Naive thymus-derived CD8-positive, alpha-beta T cell (primary cell): ENCODE results near the gene RNF17. TPM values are rescaled to one million over a fixed set of nuclear protein-coding genes. Genes with fewer than 3 reads are reported as not detected.
"Not testable (repeated sequence)": the region's sequence is repeated elsewhere in the genome, so short reads cannot be mapped to it uniquely, and the experiment has no call there.

Experiments
- ATAC-seq, 2 donors: fragments of 150-1000 bp; cut with Tn5 transposase in 1 of 2; sonication (Bioruptor Pico), chemical (Tn5 transposase) in 1 of 2; 1 replicate in 1 of 2; 2 replicates in 1 of 2; pipeline ENCODE4 v1.10.0; 2021; ENCODE audit warnings: mild to moderate bottlenecking in 2 of 2, moderate library complexity in 2 of 2
- POLR2A ChIA-PET: fragments of 350-600 bp; sonication (Branson Sonifier 250); formaldehyde crosslinking; loops from one replicate; lab custom pipeline; 2021; ENCODE audit warnings: antibody characterized with exemption; lab: Charles Lee
- DNase-seq, 10 donors: peaks; one replicate each; pipeline versions ENCODE4 v3.0.0 to v3.0.0-alpha.2; 2020 to 2022
- H3K27ac Mint-ChIP-seq, 10 donors: one replicate each; pipeline ENCODE4 v1.8.0; 2020 to 2022; ENCODE audit warnings: mild to moderate bottlenecking in 10 of 10, mixed read lengths in 10 of 10, moderate library complexity in 4 of 10, inconsistent platforms in 1 of 10
- H3K27me3 Mint-ChIP-seq, 5 donors: one replicate each; pipeline ENCODE4 v1.8.0; 2021 to 2022; ENCODE audit warnings: mixed read lengths in 5 of 5
- H3K36me3 Mint-ChIP-seq, 3 donors: one replicate each; pipeline ENCODE4 v1.8.0; 2020 to 2022; ENCODE audit warnings: mixed read lengths in 3 of 3, mild to moderate bottlenecking in 2 of 3, inconsistent platforms in 1 of 3
- H3K4me1 Mint-ChIP-seq, 4 donors: one replicate each; pipeline ENCODE4 v1.8.0; 2021 to 2022; ENCODE audit warnings: mixed read lengths in 4 of 4
- H3K4me3 Mint-ChIP-seq, 10 donors: one replicate each; pipeline ENCODE4 v1.8.0; 2020 to 2022; ENCODE audit warnings: mild to moderate bottlenecking in 10 of 10, mixed read lengths in 10 of 10, moderate library complexity in 6 of 10, inconsistent platforms in 1 of 10
- H3K9me3 Mint-ChIP-seq, 9 donors: one replicate each; pipeline ENCODE4 v1.8.0; 2020 to 2022; ENCODE audit warnings: mixed read lengths in 9 of 9, mild to moderate bottlenecking in 3 of 9, inconsistent platforms in 1 of 9, moderate library complexity in 1 of 9
- polyA plus RNA-seq, 3 donors: library from polyadenylated mRNA; unstranded; fragments of 300-500 nt; fragmentation: Illumina TruSeq; gene quantifications; one replicate each; pipeline ENCODE4 v1.2.3, GENCODE V29; 2021
- total RNA-seq, 8 experiments: library from RNA in 2 of 8; stranded (reverse) in 2 of 8; gene quantifications; one replicate each; pipeline ENCODE4 v1.2.3 and lab custom pipeline; 2021 to 2026

The RNF17 gene
- total and polyA plus RNA-seq, 5 experiments from 2014 or later = 0.64 TPM; not detected in 4

DNA sequence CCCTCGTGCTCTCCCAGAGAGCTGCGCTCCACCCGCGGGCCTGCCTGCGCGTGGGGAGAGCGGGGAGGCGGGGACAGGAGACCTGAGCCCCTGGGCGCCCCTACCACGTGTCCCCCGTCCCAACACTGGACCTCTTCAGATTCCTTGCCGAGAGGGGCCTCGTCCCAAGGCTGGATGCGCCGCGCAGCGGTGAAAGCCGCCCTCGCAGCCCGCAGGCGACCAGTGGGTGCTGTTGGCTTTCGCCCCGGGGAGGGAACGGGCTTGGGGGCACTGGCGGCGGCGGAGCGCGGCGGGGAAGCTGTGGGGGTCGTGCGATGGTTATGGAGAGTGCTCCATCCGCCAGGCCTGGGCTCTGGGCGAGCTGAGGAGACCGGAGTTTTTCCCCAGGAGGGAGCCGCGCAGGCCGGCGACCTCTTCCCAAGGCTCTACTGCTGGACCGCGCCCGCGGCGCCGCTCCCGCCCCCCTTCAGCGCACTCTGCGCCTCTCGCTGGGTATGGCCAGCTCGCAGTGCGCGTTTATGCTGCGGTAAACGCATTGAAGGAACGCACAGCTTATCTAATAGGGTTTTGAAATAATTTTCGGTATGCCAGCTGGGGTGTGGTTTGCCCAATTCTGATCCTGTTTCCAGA lies 17.2 kb upstream of the RNF17 start:
- no peaks in the 10 kb centered on the region for H3K36me3 Mint-ChIP-seq
- POLR2A ChIA-PET = no interaction called here
- H3K9me3 Mint-ChIP-seq = no peaks in the 10 kb centered on the region
- ATAC-seq (no peak), DNase-seq (no peak)
- peak overlapping the region in 9 of 10 donors; percentile 12 to 71 (median 59) for H3K4me3 Mint-ChIP-seq
- peaks cover 16 to 59% (median 35%) of the 10 kb centered on the region in 5 donors for H3K27me3 Mint-ChIP-seq
- peaks cover 6 to 19% (median 13%) of the 10 kb centered on the region in 4 donors for H3K4me1 Mint-ChIP-seq
- H3K27ac Mint-ChIP-seq = no peak overlapping the region

DNA sequence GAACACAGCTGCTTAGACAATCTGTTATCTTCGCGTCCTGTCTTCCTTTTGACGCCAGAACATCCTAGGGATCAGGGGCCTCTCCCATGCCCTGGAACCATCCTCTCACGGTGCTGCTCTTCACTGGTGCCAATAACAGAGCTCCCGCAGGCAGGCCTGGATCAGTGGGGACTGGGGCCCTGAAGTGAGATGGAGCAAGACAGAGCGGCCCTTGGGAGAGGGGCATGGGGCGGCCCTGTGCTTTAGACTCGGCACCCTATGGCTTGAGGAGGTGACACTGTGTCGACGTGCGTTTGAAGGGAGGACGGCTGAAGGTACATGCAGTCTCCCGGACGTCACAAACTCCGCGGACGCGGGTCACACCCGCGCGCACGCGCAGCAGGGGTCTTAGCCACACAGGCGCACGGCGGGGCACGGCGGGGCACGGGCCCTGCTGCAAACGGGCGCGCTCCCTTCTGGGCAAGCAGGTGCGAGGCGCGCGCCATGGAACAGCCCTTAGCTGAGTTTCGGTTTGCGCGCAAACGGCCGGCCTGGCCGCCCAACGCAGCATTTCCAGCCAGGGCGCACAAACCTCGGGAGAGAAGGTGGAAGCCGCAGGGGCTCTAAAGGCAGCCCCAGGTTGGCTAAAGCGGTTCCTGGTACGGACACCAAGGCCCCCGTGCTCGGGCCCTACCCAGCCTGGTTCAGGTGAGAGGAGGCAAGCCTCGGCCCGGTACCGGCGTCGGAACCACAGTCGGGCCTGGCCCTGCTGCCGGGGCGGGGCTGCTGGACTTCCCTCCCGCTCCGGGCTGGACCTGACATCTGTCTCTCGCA lies 16.5 kb upstream of the RNF17 start:
- Mint-ChIP-seq H3K4me3 (peak overlapping the region in 9 of 10 donors; percentile 39 to 71 (median 68)), H3K27ac (peak overlapping the region in 1 of 10 donors; percentile 49), H3K9me3 (no peaks in the 10 kb centered on the region), H3K4me1 (peaks cover 6 to 19% (median 13%) of the 10 kb centered on the region in 4 donors), H3K36me3 (no peaks in the 10 kb centered on the region), H3K27me3 (peaks cover 16 to 63% (median 35%) of the 10 kb centered on the region in 5 donors)
- ATAC-seq (no peak), DNase-seq (no peak)
- POLR2A ChIA-PET = no interaction called here

DNA sequence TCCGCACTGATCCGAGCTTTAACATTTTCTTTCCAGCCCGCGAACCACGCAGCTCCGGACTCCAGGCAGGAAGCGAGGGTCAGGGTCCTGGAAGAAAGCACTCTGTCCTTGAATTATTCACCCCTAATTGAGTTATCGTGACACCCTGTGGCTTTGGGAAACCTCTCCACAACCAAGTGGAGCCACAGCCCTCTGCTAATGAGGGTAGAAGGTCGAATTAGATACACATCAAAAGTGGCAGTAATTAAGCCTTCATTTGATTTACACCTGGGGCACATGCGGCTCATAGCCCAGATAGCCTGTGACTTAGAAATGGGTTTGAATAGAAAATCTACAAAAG lies 15.9 kb upstream of the RNF17 start:
- Mint-ChIP-seq H3K9me3 (no peaks in the 10 kb centered on the region), H3K27ac (peak overlapping the region in 1 of 10 donors; percentile 40), H3K4me3 (peak overlapping the region in 9 of 10 donors; percentile 22 to 70 (median 52)), H3K4me1 (peaks cover 6 to 19% (median 13%) of the 10 kb centered on the region in 4 donors), H3K36me3 (no peaks in the 10 kb centered on the region), H3K27me3 (peaks cover 17 to 69% (median 38%) of the 10 kb centered on the region in 5 donors)
- DNase-seq = no peak
- POLR2A ChIA-PET = no interaction called here
- ATAC-seq = no peak

DNA sequence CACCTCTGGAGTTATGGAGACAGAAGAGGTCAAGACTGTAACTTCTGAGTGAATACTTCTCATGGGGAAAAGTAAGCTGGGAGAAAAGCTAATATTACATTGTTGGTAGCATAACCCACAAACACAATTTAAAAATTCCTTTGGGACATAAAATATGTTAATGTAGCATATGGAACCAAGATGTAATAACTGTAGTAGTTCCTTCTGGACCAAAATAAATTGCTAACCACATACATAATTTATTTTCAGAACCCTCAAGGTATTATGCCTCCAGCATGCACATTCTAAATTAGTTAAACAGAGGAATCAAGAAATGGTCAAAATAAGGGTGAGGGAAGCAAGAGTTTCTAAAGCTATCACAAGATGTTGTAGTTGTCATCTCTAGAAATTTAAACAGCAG lies 4.8 kb upstream of the RNF17 start:
- Mint-ChIP-seq H3K4me3 (no peak overlapping the region), H3K27ac (no peak overlapping the region), H3K4me1 (no peaks in the 10 kb centered on the region), H3K36me3 (peaks cover 0 to 4% (median 0%) of the 10 kb centered on the region in 3 donors), H3K9me3 (no peaks in the 10 kb centered on the region), H3K27me3 (peaks cover 11 to 31% (median 18%) of the 10 kb centered on the region in 5 donors)
- POLR2A ChIA-PET = interaction anchor here (0.7 kb wide), 1 partner anchor 111 kb away, joined by 5 read pairs; no protein-coding TSS in a partner anchor
- DNase-seq (no peak), ATAC-seq (no peak)

DNA sequence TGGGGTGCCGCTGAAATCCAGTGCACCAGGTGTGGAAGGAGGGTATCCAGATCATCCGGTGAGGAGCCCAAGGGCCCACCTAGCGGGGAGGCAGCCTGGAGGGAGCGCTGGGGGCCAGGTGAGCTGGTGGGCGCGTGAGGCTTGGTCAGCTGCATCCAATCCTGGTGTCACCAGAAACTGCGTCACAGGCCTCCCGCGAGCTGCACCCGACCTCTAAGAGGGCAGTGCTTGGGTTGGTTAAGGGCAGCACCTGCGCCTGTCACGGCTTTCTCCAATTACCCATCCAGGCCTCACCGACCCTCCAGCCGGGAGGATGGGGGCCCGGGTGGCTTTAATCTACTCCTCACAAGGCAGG lies 284 bp downstream of the RNF17 start:
- Mint-ChIP-seq H3K27me3 (peaks cover 3 to 6% (median 4%) of the 10 kb centered on the region in 5 donors), H3K4me1 (no peaks in the 10 kb centered on the region)

DNA sequence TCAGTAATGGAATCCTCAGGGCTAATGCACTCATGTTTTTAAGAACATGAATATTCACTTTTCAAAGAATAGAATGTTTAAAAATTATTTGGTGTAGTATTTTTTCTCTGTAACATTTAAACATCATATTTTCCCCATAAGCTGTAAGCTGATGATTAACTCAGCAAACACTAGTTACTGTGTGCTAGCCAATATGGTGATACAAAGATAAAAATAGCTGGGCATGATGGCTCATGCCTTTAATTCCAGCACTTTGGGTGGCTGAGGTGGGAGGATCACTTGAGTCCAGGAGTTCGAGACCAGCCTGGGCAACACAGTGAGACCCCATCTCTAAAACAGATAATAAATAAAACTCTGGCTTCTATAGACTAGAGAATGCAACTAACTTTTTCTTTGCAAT lies 13.2 kb downstream of the RNF17 start:
- peaks cover 8 to 29% (median 11%) of the 10 kb centered on the region in 5 donors for H3K27me3 Mint-ChIP-seq
- DNase-seq (no peak), ATAC-seq (no peak)
- H3K4me3 Mint-ChIP-seq = no peak overlapping the region
- POLR2A ChIA-PET = no interaction called here
- H3K4me1 Mint-ChIP-seq = no peaks in the 10 kb centered on the region
- no peak overlapping the region for H3K27ac Mint-ChIP-seq
- no peaks in the 10 kb centered on the region for H3K36me3 Mint-ChIP-seq
- peaks cover 0 to 5% (median 0%) of the 10 kb centered on the region in 9 donors for H3K9me3 Mint-ChIP-seq

More for the DNA sequence above, 284 bp downstream of the RNF17 start:
- Mint-ChIP-seq H3K4me3 (no peak overlapping the region), H3K36me3 (no peaks in the 10 kb centered on the region), H3K9me3 (no peaks in the 10 kb centered on the region), H3K27ac (peak overlapping the region in 1 of 10 donors; percentile 36)
- POLR2A ChIA-PET = no interaction called here
- ATAC-seq (no peak), DNase-seq (no peak)

DNA sequence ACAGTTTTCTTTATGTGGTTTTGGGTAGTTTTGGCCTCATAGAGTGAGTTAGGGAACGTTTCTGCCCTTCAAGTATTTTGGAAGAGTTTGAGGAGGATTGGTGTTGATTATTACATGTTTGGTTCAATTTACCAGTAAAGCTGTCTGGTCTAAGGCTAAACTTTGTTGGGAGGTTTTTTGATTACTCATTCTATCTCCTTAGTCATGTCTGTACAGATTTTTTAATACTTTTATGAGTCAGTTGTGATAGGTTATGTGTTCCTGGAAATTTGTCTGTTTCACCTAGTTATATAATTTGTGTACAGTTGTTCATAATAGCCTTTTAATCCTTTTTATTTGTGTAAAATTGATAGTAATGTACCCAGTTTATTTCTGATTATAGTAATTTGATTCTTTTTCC lies 20.4 kb downstream of the RNF17 start:
- POLR2A ChIA-PET = no interaction called here
- no peak for ATAC-seq
- Mint-ChIP-seq H3K9me3 (peaks cover 4 to 22% (median 14%) of the 10 kb centered on the region in 9 donors), H3K27ac (no peak overlapping the region), H3K27me3 (peaks cover 17 to 37% (median 23%) of the 10 kb centered on the region in 5 donors), H3K4me1 (no peaks in the 10 kb centered on the region), H3K36me3 (peaks cover 0 to 7% (median 2%) of the 10 kb centered on the region in 3 donors), H3K4me3 (no peak overlapping the region)
- DNase-seq = no peak

DNA sequence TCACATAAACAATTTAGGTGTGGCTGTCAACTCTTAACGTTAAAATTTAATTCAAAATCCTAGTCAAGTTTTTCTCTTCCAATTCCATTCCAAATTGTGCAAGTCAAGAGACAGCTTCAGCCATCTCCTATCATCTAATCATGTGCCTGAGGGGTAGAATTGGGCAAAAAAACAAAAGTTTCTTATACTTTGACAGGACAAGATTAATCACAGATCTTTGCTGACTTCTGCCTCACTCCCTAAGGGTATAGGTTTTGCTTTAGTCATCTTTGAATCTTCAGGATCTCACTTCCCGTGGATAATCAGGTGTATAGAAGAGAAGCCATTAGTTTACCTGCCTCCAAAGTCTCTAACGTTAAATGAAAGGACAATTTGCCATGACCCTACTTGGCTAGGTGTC lies 24.6 kb downstream of the RNF17 start:
- ATAC-seq = no peak
- POLR2A ChIA-PET = no interaction called here
- no peak for DNase-seq
- Mint-ChIP-seq H3K36me3 (peaks cover 0 to 7% (median 2%) of the 10 kb centered on the region in 3 donors), H3K27ac (no peak overlapping the region), H3K4me1 (no peaks in the 10 kb centered on the region), H3K9me3 (peaks cover 4 to 19% (median 12%) of the 10 kb centered on the region in 9 donors), H3K4me3 (no peak overlapping the region), H3K27me3 (peaks cover 20 to 53% (median 27%) of the 10 kb centered on the region in 5 donors)

DNA sequence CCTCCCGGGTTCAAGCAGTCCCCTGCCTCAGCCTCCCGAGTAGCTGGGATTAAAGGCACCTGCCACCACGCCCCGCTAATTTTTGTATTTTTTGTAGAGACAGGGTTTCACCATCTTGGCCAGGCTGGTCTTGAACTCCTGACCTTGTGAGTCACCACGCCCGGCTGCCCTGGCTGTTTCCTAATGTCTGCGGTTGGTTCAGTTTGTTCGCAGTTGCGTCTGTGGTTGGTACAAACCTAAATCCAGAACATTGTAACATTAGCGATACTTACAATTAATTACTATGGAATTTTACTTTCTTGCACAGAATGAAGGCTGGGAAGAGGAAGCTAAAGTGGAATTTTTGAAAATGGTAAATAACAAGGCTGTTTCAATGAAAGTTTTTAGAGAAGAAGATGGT lies 38.1 kb downstream of the RNF17 start:
- POLR2A ChIA-PET = no interaction called here
- no peak overlapping the region for H3K4me3 Mint-ChIP-seq
- H3K27ac Mint-ChIP-seq = no peak overlapping the region

DNA sequence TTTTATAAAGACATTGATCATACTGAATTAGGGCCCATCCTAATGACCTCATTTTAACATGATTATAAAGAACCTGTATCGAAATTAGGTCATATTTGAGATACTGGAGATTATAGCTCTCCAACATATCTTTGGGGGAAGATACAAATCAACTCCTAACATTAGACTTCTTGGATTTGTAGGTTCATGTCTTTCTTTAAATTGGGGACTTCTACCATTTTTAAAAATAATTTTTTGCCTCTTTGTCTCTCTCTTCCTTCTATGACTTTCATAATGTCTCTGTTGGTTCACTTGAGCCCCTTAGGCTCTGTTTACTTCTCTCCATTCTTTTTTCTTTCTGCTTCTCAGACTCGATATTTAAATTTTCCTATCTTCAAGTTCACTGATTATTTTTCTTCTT lies 57.2 kb downstream of the RNF17 start:
- Mint-ChIP-seq H3K27ac (no peak overlapping the region), H3K27me3 (peaks cover 11 to 32% (median 23%) of the 10 kb centered on the region in 5 donors), H3K9me3 (peaks cover 0 to 15% (median 6%) of the 10 kb centered on the region in 9 donors), H3K4me3 (no peak overlapping the region), H3K4me1 (no peaks in the 10 kb centered on the region), H3K36me3 (peaks cover 2 to 12% (median 9%) of the 10 kb centered on the region in 3 donors)
- POLR2A ChIA-PET = no interaction called here
- ATAC-seq = no peak
- DNase-seq = no peak

More for the DNA sequence above, 38.1 kb downstream of the RNF17 start:
- DNase-seq (no peak), ATAC-seq (no peak)
- Mint-ChIP-seq H3K36me3 (no peaks in the 10 kb centered on the region), H3K27me3 (peaks cover 3 to 22% (median 18%) of the 10 kb centered on the region in 5 donors), H3K9me3 (no peaks in the 10 kb centered on the region), H3K4me1 (no peaks in the 10 kb centered on the region)

DNA sequence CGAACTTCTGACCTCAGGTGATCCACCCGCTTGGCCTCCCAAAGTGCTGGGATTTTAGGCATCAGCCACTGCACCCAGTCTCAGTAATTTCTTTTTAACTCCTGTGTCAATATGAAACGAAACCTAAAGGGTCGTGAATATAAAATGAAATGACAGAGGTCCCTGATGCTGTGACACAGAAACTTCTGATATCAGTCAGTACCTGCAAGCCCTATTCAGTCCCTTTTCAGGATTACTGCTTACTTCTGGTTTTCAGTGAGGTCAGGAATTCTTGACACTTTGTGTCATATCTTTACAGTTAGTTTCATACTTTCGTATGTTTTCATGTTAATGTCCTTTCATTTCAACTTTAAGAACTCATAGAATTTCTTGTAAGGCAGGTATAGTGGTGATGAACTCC lies 58.7 kb downstream of the RNF17 start:
- H3K36me3 Mint-ChIP-seq = peaks cover 2 to 12% (median 9%) of the 10 kb centered on the region in 3 donors
- H3K27ac Mint-ChIP-seq = no peak overlapping the region
- DNase-seq (no peak), ATAC-seq (no peak)
- POLR2A ChIA-PET = no interaction called here
- peaks cover 0 to 15% (median 6%) of the 10 kb centered on the region in 9 donors for H3K9me3 Mint-ChIP-seq
- H3K4me1 Mint-ChIP-seq = no peaks in the 10 kb centered on the region
- peaks cover 7 to 31% (median 22%) of the 10 kb centered on the region in 5 donors for H3K27me3 Mint-ChIP-seq
- no peak overlapping the region for H3K4me3 Mint-ChIP-seq

DNA sequence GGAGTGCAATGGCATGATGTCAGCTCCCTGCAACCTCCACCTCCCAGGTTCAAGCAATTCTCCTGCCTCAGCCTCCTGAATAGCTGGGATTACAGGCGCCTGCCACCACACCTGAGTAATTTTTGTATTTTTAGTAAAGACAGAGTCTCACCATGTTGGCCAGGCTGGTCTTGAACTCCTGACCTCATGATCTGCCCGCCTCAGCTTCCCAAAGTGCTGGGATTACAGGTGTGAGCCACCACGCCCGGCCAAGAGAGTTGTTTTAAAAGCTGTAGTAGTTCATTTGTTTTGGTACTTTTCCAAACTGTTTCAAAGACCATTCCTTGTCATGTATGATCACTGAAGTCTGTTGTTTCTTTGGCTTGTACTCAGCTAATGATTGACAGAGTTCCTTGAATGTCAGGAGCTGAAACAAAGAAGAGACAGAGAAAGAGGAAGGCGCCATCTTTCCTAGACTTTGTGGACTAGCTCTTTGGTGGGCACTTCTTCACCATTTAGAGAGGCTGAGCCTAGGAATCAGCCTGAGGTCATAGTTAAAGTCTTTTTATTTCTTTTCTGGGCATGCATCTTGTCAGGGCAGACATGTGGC lies 59.2 kb downstream of the RNF17 start:
- DNase-seq, H3K4me1 Mint-ChIP-seq, POLR2A ChIA-PET, H3K4me3 Mint-ChIP-seq, ATAC-seq, H3K27ac Mint-ChIP-seq: not testable (repeated sequence)
- Mint-ChIP-seq H3K9me3 (peaks cover 0 to 15% (median 6%) of the 10 kb centered on the region in 9 donors), H3K36me3 (peaks cover 2 to 12% (median 9%) of the 10 kb centered on the region in 3 donors), H3K27me3 (peaks cover 7 to 30% (median 21%) of the 10 kb centered on the region in 5 donors)

DNA sequence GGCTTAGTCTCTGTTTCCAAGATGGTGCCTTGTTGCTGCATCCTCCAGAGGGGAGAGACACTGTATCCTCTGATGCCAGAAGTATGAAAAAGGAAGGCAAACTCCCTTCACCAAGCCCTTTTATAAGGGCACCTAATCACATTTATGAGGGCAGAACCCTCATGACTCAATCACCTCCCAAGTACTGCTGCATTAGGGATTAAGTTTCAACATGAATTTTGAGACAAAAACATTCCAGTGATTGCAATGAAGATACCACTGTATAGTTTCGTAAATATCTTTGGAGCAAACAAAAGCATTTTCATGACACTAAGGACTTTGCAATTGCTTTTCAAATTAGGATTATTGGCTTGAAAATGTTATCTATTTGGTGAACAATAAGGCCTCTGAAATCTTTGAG lies 63.8 kb downstream of the RNF17 start:
- H3K4me3 Mint-ChIP-seq = no peak overlapping the region
- no peak overlapping the region for H3K27ac Mint-ChIP-seq
- no peak for ATAC-seq
- H3K9me3 Mint-ChIP-seq = no peaks in the 10 kb centered on the region
- peaks cover 4 to 24% (median 14%) of the 10 kb centered on the region in 5 donors for H3K27me3 Mint-ChIP-seq
- no peaks in the 10 kb centered on the region for H3K4me1 Mint-ChIP-seq
- POLR2A ChIA-PET = no interaction called here
- DNase-seq = no peak
- H3K36me3 Mint-ChIP-seq = no peaks in the 10 kb centered on the region
